Ureter (tissue), 1 donor: ENCODE measurements around the gene DOCK10. TPM values are rescaled to one million over a fixed set of nuclear protein-coding genes. Genes with fewer than 3 reads are reported as not detected.

Source experiments
- DNase-seq: peaks from one replicate; pipeline ENCODE4 v3.0.0-alpha.2; 2020; ENCODE audit warnings: low spot score
- total RNA-seq: library from RNA; stranded (reverse); gene quantifications from one replicate; pipeline ENCODE4 v1.2.4, GENCODE V29; 2023
- donor health status: DM: yes; HTN: yes; CAD: no.

The DOCK10 gene
- total RNA-seq, 1 donor from 2014 or later = 9.6 TPM

DNA sequence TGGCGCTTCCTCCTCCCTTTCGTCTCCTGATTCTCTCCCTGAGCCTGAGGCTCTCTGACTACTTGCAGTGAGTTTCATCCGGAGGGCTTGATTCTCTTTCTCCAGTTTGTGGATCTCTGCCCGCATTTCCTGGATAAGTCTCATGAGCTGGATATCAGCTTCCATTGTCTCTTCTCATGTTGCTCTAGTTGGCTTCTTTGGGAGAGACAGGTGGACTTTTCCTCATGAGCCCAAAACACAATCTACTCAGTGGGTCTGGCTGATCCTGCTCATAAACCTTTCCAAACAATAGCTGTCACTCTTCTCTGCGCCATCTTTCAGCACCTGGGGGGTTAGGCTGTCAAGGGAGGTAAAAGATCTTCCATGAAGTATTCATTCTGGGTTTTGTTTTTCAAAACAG is 326.1 kb downstream of the DOCK10 start, which contains the start of gene CCDC195:
TSS of gene CCDC195 (minus strand) at position 165 of the 400 bp plus-strand sequence. CDS start at position 165, 0 bp downstream.
- no peak for DNase-seq
